Endothelial cell of umbilical vein (primary cell): ENCODE measurements around the gene CALY. TPM values are rescaled to one million over a fixed set of nuclear protein-coding genes. Genes with fewer than 3 reads are reported as not detected.

Source experiments
- BruUV-seq: library from RNA; stranded (reverse); fragments of 400-500 nt; replicated peaks from 2 replicates; lab custom pipeline; 2021; lab: Mats Ljungman, UMichigan
- CTCF ChIA-PET: fragments of 300-600, 350-600 bp; sonication (Branson Sonifier 250); formaldehyde crosslinking; loops from one replicate; lab custom pipeline; 2021; ENCODE audit warnings: antibody characterized with exemption, inconsistent platforms; lab: Charles Lee
- POLR2A ChIA-PET: fragments of 300-600, 350-600 bp; sonication (Branson Sonifier 250); formaldehyde crosslinking; loops from one replicate; lab custom pipeline; 2021; ENCODE audit warnings: antibody characterized with exemption, inconsistent platforms; lab: Charles Lee
- DNase-seq: peaks from one replicate; pipeline ENCODE4 v3.0.0-alpha.2; 2011; ENCODE audit warnings: low read depth, low spot score
- FAIRE-seq: peaks from 2 replicates; lab custom pipeline; 2011; peaks lifted over from hg19 to GRCh38; lab: Jason Lieb, UNC
- H2AFZ ChIP-seq: 2 replicates; pipeline ENCODE4 v1.6.0; 2012; ENCODE audit warnings: low read depth, low read length, control low read depth, inconsistent platforms
- H3K27ac ChIP-seq: 2 replicates; pipeline ENCODE4 v1.5.1; 2011; ENCODE audit warnings: low read depth, mild to moderate bottlenecking, control low read depth, low read length, moderate library complexity; ENCODE audit not compliant: insufficient read depth
- H3K27me3 ChIP-seq, 2 experiments: 2 replicates each; pipeline versions ENCODE4 v1.6.0 to v1.6.1; 2011; ENCODE audit warnings: low read length in 2 of 2, mixed read lengths in 1 of 2; ENCODE audit not compliant: control insufficient read depth in 2 of 2, insufficient read depth in 2 of 2
- H3K36me3 ChIP-seq, 2 experiments: 2 replicates in 1 of 2; 3 replicates in 1 of 2; pipeline ENCODE4 v1.5.1; 2011; ENCODE audit warnings: low read length in 2 of 2, mild to moderate bottlenecking in 1 of 2, moderate library complexity in 1 of 2; ENCODE audit not compliant: control insufficient read depth in 2 of 2, insufficient read depth in 2 of 2; ENCODE audit errors: extremely low read depth in 1 of 2
- H3K4me1 ChIP-seq: 3 replicates; pipeline ENCODE4 v1.5.1; 2011; ENCODE audit warnings: mild to moderate bottlenecking, low read length; ENCODE audit not compliant: control insufficient read depth, insufficient read depth; ENCODE audit errors: extremely low read depth
- H3K4me2 ChIP-seq: 2 replicates; pipeline ENCODE4 v1.6.1; 2011; ENCODE audit warnings: low read length, control low read depth, mixed read lengths; ENCODE audit not compliant: insufficient read depth
- H3K4me3 ChIP-seq, 3 experiments: fragments of 200-600 bp in 1 of 3; sonication (generic), shearing (Covaris generic) in 1 of 3; replicated peaks in 1 of 3; 2 replicates each; pipeline ENCODE4 v1.5.1; 2011 to 2016; ENCODE audit warnings: control low read depth in 3 of 3, low read length in 3 of 3, mild to moderate bottlenecking in 2 of 3, inconsistent platforms in 1 of 3, low read depth in 1 of 3, moderate library complexity in 1 of 3; ENCODE audit not compliant: insufficient read depth in 1 of 3
- H3K79me2 ChIP-seq: 2 replicates; pipeline ENCODE4 v1.6.0; 2012; ENCODE audit warnings: low read length, inconsistent platforms; ENCODE audit not compliant: control insufficient read depth, insufficient read depth
- H3K9ac ChIP-seq: replicated peaks from 2 replicates; pipeline ENCODE3; 2011; ENCODE audit warnings: low read length, control low read depth; ENCODE audit not compliant: insufficient read depth; ENCODE audit errors: extremely low read depth
- H3K9me1 ChIP-seq: replicated peaks from 3 replicates; pipeline ENCODE4 v1.6.0; 2011; ENCODE audit warnings: mild to moderate bottlenecking, low read length; ENCODE audit not compliant: control insufficient read depth, insufficient read depth; ENCODE audit errors: extremely low read depth
- H3K9me3 ChIP-seq: replicated peaks from 2 replicates; pipeline ENCODE4 v1.5.1; 2012; ENCODE audit warnings: low read length, inconsistent platforms; ENCODE audit not compliant: control insufficient read depth, insufficient read depth
- H4K20me1 ChIP-seq: replicated peaks from 2 replicates; pipeline ENCODE3; 2011; ENCODE audit warnings: mild to moderate bottlenecking, low read length; ENCODE audit not compliant: control insufficient read depth, insufficient read depth; ENCODE audit errors: extremely low read depth
- CTCF ChIP-seq, 2 donors: IDR thresholded peaks; 1 replicate in 1 of 2; 2 replicates in 1 of 2; pipeline ENCODE4 v1.5.1; 2011; ENCODE audit warnings: low read length in 2 of 2, mild to moderate bottlenecking in 2 of 2, moderate library complexity in 2 of 2, control low read depth in 1 of 2, inconsistent platforms in 1 of 2, low read depth in 1 of 2; ENCODE audit not compliant: insufficient read depth in 1 of 2; ENCODE audit errors: extremely low read depth in 1 of 2
- EZH2 ChIP-seq: IDR thresholded peaks from 2 replicates; pipeline ENCODE4 v1.6.1; 2012; ENCODE audit warnings: borderline replicate concordance, low read depth, mild to moderate bottlenecking, moderate library complexity, low read length, inconsistent platforms; ENCODE audit not compliant: severe bottlenecking
- FOS ChIP-seq: IDR thresholded peaks from 2 replicates; pipeline ENCODE4 v1.6.1; 2011; ENCODE audit warnings: mild to moderate bottlenecking, low read length, moderate library complexity, borderline replicate concordance; ENCODE audit not compliant: insufficient read depth
- GATA2 ChIP-seq: IDR thresholded peaks from 2 replicates; pipeline ENCODE4 v1.7.0; 2011; ENCODE audit warnings: low read depth, mild to moderate bottlenecking, moderate library complexity, mixed read lengths, low read length; ENCODE audit not compliant: insufficient read length, insufficient read depth
- JUN ChIP-seq: IDR thresholded peaks from 2 replicates; pipeline ENCODE4 v1.6.1; 2011; ENCODE audit warnings: borderline replicate concordance, low read depth; ENCODE audit not compliant: insufficient read length, insufficient read depth
- MYC ChIP-seq: IDR thresholded peaks from one replicate; pipeline ENCODE4 v1.6.1; 2011; ENCODE audit warnings: mild to moderate bottlenecking, low read depth, low read length
- POLR2A ChIP-seq: IDR thresholded peaks from 2 replicates; pipeline ENCODE4 v1.6.1; 2012; ENCODE audit warnings: low read depth, mild to moderate bottlenecking, control low read depth, low read length
- POLR2AphosphoS5 ChIP-seq: IDR thresholded peaks from 2 replicates; pipeline ENCODE4 v1.6.1; 2012; ENCODE audit warnings: low read depth, mild to moderate bottlenecking, control low read depth, low read length, moderate library complexity; ENCODE audit not compliant: insufficient read depth
- dilution Hi-C: fragments of 300-500 bp; cut with MboI; formaldehyde crosslinking; loops from one replicate; pipeline ENCODE4 v1.15.0; 2019; ENCODE audit warnings: low sequenced_read_pairs; ENCODE audit not compliant: extremely low pct_ligation_motif_present
- intact Hi-C: fragments of 100-400 bp; cut with micrococcal nuclease; formaldehyde crosslinking; loops from one replicate; pipeline ENCODE4 v1.10.0; 2022
- microRNA-seq: library from miRNA; unstranded; fragments of <30 nt; microRNA quantifications from one replicate; pipeline ENCODE4 v1.2.0, GENCODE V29; 2021; ENCODE audit warnings: borderline number of aligned reads, borderline replicate concordance
- polyA plus RNA-seq, 4 experiments: library from polyadenylated mRNA; depleted of rRNA in 3 of 4; stranded (reverse) in 3 of 4; unstranded in 1 of 4; fragments of >200 nt; gene quantifications; 2 replicates each; pipeline versions ENCODE4 v1.2.1 to v1.2.3, GENCODE V29; 2011 to 2012; ENCODE audit warnings: missing spikeins in 1 of 4
- small RNA-seq: library from RNA; depleted of rRNA; stranded (forward); fragments of <200 nt; gene quantifications from one replicate; pipeline ENCODE3, GENCODE V24; 2012; ENCODE audit warnings: low replicate concordance, low read depth; ENCODE audit not compliant: insufficient read depth, insufficient read length
- total RNA-seq: library from RNA; stranded (reverse); gene quantifications from 2 replicates; pipeline ENCODE4 v1.2.3, GENCODE V29; 2021
- TF ChIP-seq, protein P1 (sequence below): IDR thresholded peaks from 2 replicates; pipeline ENCODE4 v1.6.1; 2011; ENCODE audit not compliant: insufficient read depth, insufficient read length

Gene CALY
- total and polyA plus RNA-seq, 2 donors (not counting 3 experiments of a cell fraction or from before 2014, with no cell fraction given), result not detected

DNA sequence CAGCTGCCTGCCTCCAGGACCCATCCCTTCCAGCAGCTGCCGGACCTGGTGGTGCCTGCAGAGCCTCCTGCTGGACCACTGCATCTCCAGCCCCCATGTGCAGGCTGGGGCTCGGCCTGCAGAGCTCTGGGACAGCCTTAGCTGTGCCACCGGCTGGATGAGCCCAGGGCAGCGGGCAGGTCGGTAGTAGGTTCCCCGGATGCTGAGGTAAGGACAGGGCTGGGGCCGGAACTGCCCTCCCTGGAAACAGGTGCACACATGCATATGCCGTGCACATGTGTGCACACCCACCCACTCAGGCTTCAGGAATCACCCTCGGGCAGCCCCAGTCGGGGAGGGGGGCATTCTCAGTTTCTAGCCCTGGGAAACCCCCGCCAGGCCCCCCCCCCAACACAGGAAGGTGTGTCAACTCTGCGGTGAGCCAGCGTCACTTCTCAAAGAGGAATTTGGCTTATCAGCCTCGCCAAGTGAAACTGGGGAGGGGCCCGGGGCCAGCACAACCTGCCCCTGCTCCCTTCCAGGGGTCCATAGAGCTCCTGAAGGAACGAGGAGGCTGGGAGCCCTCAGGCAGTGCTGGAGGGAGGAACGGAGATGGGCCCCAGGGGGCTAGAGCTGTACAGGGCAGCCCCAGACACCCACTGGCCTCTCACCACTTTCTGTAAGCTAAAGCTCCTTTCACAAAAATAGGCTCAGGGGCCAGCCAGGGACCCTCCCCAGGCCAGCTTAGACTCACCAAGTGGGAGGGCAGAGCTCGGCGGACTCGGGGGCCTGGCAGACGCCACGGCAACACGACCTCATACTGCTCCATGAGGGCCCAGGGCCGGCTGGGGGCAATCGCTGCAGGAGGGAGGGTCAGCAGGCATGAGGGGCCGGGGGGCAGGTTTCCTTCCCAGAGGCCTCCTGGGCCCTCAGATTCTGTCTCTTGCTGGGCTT, 61.7 kb downstream of the CALY start:
- ChIA-PET CTCF (interaction anchor here (1.2 to 1.3 kb wide), 2 partner anchors 11 to 16 kb away, joined by 3 read pairs; no protein-coding TSS in a partner anchor), POLR2A (no interaction called here)
- no peak overlapping the region for H3K4me3 ChIP-seq
- no peaks in the 10 kb centered on the region for H3K79me2 ChIP-seq
- TF ChIP-seq EZH2 (no peak), CTCF (IDR thresholded peaks at IDR 0.05; ENCODE audit: extremely low read depth in 1 of 2, insufficient read depth in 1 of 2, low read depth in 1 of 2, low read length in 2 of 2) (no peak), JUN (no peak), FOS (no peak), MYC (no peak), POLR2AphosphoS5 (no peak), GATA2 (no peak), POLR2A (no peak)
- TF ChIP-seq, protein P1, sequence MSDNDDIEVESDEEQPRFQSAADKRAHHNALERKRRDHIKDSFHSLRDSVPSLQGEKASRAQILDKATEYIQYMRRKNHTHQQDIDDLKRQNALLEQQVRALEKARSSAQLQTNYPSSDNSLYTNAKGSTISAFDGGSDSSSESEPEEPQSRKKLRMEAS, result no peak
- no peak overlapping the region for H3K4me2 ChIP-seq
- H4K20me1 ChIP-seq, result no peaks in the 10 kb centered on the region
- no peaks in the 10 kb centered on the region for H3K9me3 ChIP-seq
- dilution Hi-C loops (no loop called here), intact Hi-C loops (no loop called here)
- no peak overlapping the region for H3K27ac ChIP-seq
- H3K4me1 ChIP-seq, result no peaks in the 10 kb centered on the region
- H2AFZ ChIP-seq, result no peak overlapping the region
- no peak overlapping the region for H3K9ac ChIP-seq
- H3K9me1 ChIP-seq, result no peaks in the 10 kb centered on the region
- no TSS peak for BruUV-seq
- FAIRE-seq, result no peak
- no peak for DNase-seq
- H3K27me3 ChIP-seq, result peaks cover 5 to 10% of the 10 kb centered on the region in 2 experiments
- H3K36me3 ChIP-seq, result no peaks in the 10 kb centered on the region

Small RNA genes within 50 kb of the gene (microRNA-seq; reads per million reads assigned to microRNA genes)
- gene MIR3944, result 3.1 reads per million

Small RNA genes within 50 kb of the gene (small RNA-seq; reads per million reads assigned to genes)
- gene AL360181.4 (not detected), gene BANF1P2 (not detected), gene MIR3944 (0.66 reads per million)

Other genes starting within 250 kb of the CALY start
- gene ADGRA1, start 249.0 kb downstream of the CALY start, total RNA-seq, result not detected in 2 replicates
- gene ADGRA1, start 249.0 kb downstream of the CALY start, polyA plus RNA-seq, result not detected in 2 replicates
- gene KNDC1, start 176.7 kb downstream of the CALY start, total RNA-seq, result not detected in 2 replicates
- not detected in 2 replicates for gene KNDC1, start 176.7 kb downstream of the CALY start, polyA plus RNA-seq
- gene UTF1, start 106.7 kb downstream of the CALY start, total RNA-seq, result not detected in 2 replicates
- not detected in 2 replicates for gene UTF1, start 106.7 kb downstream of the CALY start, polyA plus RNA-seq
- not detected in 2 replicates for gene VENTX, start 99.0 kb downstream of the CALY start, total RNA-seq
- not detected in 2 replicates for gene VENTX, start 99.0 kb downstream of the CALY start, polyA plus RNA-seq
- 0.55 and 1.5 TPM in 2 replicates for gene ADAM8, start 60.0 kb downstream of the CALY start, total RNA-seq
- gene ADAM8, start 60.0 kb downstream of the CALY start, polyA plus RNA-seq, result 0.49 and 0.51 TPM in 2 replicates
- gene TUBGCP2, start 28.0 kb downstream of the CALY start, total RNA-seq, result 48.8 and 53.1 TPM in 2 replicates
- 37.1 and 45.6 TPM in 2 replicates for gene TUBGCP2, start 28.0 kb downstream of the CALY start, polyA plus RNA-seq
- gene ZNF511, start 28.0 kb downstream of the CALY start, total RNA-seq, result 37.9 and 40.4 TPM in 2 replicates
- 25.6 and 36.3 TPM in 2 replicates for gene ZNF511, start 28.0 kb downstream of the CALY start, polyA plus RNA-seq
- gene PRAP1, start 10.5 kb upstream of the CALY start, total RNA-seq, result not detected in 2 replicates
- not detected in 2 replicates for gene PRAP1, start 10.5 kb upstream of the CALY start, polyA plus RNA-seq
- gene FUOM, start 21.1 kb upstream of the CALY start, total RNA-seq, result 16.2 and 17.4 TPM in 2 replicates
- gene FUOM, start 21.1 kb upstream of the CALY start, polyA plus RNA-seq, result 33.9 and 39.0 TPM in 2 replicates
- 91.9 and 108 TPM in 2 replicates for gene ECHS1, start 36.5 kb upstream of the CALY start, total RNA-seq
- 41.8 and 46.2 TPM in 2 replicates for gene ECHS1, start 36.5 kb upstream of the CALY start, polyA plus RNA-seq
- gene PAOX, start 42.4 kb upstream of the CALY start, total RNA-seq, result 2.6 and 5.6 TPM in 2 replicates
- 3.8 and 4.7 TPM in 2 replicates for gene PAOX, start 42.4 kb upstream of the CALY start, polyA plus RNA-seq
- 60.2 and 66.5 TPM in 2 replicates for gene MTG1, start 57.3 kb upstream of the CALY start, total RNA-seq
- 83.4 and 91.6 TPM in 2 replicates for gene MTG1, start 57.3 kb upstream of the CALY start, polyA plus RNA-seq
- 0.13 TPM in 1 of 2 replicates, not detected in the other for gene SPRN, start 87.7 kb upstream of the CALY start, total RNA-seq
- 0.03 TPM in 1 of 2 replicates, not detected in the other for gene SPRN, start 87.7 kb upstream of the CALY start, polyA plus RNA-seq
- 1.0 and 1.1 TPM in 2 replicates for gene SCART1, start 117.0 kb upstream of the CALY start, total RNA-seq
- gene SCART1, start 117.0 kb upstream of the CALY start, polyA plus RNA-seq, result 0.84 and 0.90 TPM in 2 replicates
- not detected in 2 replicates for gene CYP2E1, start 190.5 kb upstream of the CALY start, total RNA-seq
- gene CYP2E1, start 190.5 kb upstream of the CALY start, polyA plus RNA-seq, result 0.08 and 0.21 TPM in 2 replicates
- not detected in 2 replicates for gene SYCE1, start 228.7 kb upstream of the CALY start, total RNA-seq
- not detected in 2 replicates for gene SYCE1, start 228.7 kb upstream of the CALY start, polyA plus RNA-seq